GM19463 (cell line): ENCODE data around the gene PHKA1.
"Not testable (repeated sequence)": the region's sequence is repeated elsewhere in the genome, so short reads cannot be mapped to it uniquely, and the experiment has no call there.

Experiments
- ATAC-seq: cut with Tn5 transposase; IDR thresholded peaks from one replicate; pipeline ENCODE4 v1.9.1; 2021; ENCODE audit warnings: mild to moderate bottlenecking, moderate library complexity; ENCODE audit not compliant: unreplicated experiment

PHKA1 gene

GRCh38 chrX:72669508-72669907 lies 44.6 kb downstream of the PHKA1 start:
- ATAC-seq, result not testable (repeated sequence)

- no peak for ATAC-seq
Measured at GRCh38 chrX:72666451-72666850, 47.7 kb downstream of the PHKA1 start.

GRCh38 chrX:72663737-72664136 lies 50.4 kb downstream of the PHKA1 start:
- no peak for ATAC-seq

DNA sequence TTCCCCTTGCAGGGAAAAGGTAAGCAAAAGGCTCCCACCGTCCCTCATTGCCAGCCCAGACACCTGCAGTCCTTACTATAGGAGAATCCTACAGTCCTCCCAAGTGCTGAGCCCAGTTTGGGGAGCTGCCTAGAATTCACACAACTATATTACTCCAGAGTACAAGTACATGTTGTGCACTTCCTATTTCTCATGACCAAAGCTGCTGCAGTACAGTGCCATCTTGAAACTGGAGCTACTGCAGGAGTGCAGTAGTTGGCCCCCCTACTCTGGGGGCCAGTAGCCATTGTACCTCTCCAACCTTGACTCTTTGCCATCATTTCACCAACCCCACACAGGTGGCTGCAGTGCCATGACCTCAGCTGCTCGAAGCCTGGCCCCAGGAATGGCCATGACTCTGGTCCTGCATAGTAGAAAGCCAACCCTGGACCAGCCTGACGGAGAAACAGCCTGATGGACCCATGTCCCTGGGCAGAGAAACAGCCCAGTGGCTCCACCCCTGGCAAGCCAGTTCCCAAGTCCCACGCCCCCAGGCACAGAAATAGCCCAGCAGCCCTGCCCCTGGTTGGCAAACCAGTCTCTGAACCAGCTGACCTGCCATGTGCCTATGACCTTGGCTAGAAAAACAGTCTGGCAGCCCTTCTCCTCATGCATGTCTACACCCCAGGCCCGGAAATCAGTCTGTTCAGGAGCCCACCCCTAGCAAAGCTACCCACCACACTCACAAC lies 51.9 kb downstream of the PHKA1 start:
- no peak for ATAC-seq

GRCh38 chrX:72659723-72660122 lies 54.4 kb downstream of the PHKA1 start:
- ATAC-seq, result no peak

DNA sequence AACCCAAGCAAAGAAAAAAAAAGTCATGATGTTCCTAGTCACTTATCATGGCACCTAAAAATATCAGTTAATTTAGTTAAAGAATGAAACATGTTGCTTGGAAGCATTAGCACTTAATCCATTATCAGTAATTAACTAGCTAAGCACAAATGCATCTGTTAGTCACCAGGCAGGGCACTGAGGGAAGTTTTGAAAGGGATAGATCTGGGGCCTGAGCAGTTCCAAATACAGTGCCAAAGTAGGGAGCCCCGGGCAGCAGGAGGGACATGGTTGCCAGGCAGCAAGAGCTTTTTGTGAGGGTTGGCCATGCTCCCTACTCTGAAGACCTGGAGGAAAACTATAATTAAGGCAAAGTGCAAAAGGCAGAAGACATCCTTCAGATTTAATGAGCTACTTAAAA lies 62.0 kb downstream of the PHKA1 start:
- no peak for ATAC-seq

GRCh38 chrX:72644946-72645345 lies 69.2 kb downstream of the PHKA1 start:
- no peak for ATAC-seq

GRCh38 chrX:72641611-72642010 lies 72.5 kb downstream of the PHKA1 start:
- no peak for ATAC-seq

GRCh38 chrX:72635930-72636329 lies 78.2 kb downstream of the PHKA1 start:
- no peak for ATAC-seq

- ATAC-seq, result no peak
Measured at GRCh38 chrX:72634331-72634730, 79.8 kb downstream of the PHKA1 start.

GRCh38 chrX:72630185-72630584 lies 83.9 kb downstream of the PHKA1 start:
- ATAC-seq, result no peak

- no peak for ATAC-seq
Measured at GRCh38 chrX:72624194-72624593, 89.9 kb downstream of the PHKA1 start.

DNA sequence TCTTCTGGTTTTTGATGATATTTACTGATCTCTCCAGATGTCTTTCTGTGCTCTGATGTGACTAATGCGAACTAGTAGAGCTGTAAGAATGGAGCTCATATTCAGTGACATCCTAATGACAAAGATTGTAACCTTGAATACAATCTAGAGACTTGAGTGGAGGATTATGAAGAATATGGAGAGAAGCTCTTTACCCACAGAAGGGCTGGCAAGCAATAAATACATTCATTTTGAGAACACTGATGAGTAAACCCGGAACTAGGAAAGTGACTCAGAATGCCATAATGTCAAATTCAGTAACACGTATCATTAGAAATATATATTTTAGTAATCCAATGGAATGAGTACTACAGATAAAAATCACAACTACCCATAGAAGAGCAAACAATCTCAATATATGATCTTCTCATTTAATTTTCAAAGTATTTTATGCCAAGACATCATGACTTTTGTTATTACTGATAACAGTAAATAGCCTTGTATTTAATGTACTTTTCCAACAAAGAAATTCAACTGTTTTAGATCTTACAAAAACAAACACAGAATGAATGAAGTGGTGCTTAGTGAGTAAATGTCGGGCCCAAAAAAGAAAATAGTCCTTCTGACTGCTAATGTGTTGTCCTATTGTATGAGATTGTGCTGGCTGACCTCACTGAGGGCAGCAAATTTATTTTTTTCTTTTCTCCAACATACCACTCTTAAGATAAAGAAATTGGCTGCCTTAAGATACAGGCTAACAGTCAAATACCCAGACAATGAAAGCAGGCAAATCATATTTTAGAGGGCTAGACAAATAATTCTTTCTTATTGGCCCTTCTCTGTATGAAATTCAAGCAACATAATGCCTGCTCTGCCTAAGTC lies 92.3 kb downstream of the PHKA1 start:
- peak; percentile 89 for ATAC-seq

DNA sequence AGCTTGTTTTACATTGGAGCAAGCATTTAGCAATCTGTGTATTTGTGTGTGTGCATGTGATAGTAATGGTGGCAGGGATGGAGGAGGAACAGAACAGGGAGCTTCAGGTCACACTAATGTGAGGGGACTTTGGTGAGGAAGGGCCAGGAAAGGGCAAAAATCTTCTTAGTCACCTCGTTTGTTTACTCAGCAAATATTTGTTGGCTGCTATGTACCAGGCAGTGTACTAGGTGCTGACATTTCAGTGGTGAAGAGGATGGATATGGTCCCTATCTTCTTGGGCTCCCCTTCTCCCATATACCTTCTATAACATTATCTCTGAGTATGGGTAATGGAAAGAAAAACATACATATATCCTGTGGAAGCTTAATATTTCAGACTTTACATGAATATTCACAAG lies 92.9 kb downstream of the PHKA1 start:
- peak; percentile 23 for ATAC-seq

GRCh38 chrX:72620550-72621145 lies 93.5 kb downstream of the PHKA1 start:
- no peak for ATAC-seq

DNA sequence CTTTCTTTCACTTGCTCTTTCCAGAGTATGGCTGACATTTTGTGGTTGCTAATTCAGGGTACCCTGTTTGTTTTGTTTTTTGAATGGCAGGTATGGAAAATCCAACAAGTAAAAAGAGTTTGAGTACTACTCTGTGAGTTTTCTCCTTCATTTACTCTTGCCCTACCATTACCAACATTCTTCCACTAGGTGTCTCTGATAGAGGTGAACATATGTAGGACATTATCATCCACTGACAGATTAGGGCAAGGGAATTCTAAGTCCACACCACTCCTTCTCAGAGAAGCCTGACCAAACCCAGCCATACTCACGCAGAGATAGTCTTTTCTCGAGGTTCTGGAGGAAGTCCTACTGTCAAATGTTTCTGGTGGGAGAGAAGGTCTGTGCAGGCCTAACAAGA lies 104.8 kb downstream of the PHKA1 start:
- no peak for ATAC-seq

DNA sequence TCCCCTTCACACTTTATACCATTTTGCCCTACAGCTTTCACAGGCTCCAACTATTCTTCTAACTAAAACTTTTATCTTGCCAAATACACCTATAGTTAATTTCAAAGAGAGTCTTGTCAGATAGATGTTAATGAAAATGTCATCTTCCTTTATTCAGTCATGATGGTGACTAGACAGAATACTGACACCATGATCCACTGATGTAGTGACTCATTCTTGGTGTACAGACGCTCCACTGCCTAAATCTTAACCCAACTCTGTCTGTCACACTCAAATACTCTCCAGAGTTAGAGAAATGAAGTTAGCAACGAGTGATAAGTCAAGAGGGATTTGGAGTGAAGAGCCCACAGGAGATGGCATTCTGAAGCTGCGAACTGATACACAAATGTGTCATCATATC lies 109.4 kb downstream of the PHKA1 start:
- ATAC-seq, result no peak

GRCh38 chrX:72604112-72604511 lies 110.0 kb downstream of the PHKA1 start:
- no peak for ATAC-seq

DNA sequence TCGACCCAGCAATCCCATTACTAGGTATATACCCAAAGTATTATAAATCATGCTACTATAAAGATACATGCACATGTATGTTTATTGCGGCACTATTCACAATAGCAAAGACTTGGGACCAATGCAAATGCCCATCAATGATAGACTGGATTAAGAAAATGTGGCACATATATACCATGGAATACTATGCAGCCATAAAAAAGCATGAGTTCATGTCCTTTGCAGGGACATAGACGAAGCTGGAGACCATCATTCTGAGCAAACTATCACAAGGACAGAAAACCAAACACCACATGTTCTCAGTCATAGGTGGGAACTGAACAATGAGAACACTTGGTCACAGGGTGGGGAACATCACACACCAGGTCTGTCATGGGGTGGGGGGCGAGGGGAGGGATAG lies 123.1 kb downstream of the PHKA1 start:
- not testable (repeated sequence) for ATAC-seq

GRCh38 chrX:72584163-72584562 lies 129.9 kb downstream of the PHKA1 start:
- no peak for ATAC-seq

- ATAC-seq, result no peak
Measured at GRCh38 chrX:72576141-72576894, 137.8 kb downstream of the PHKA1 start.
